ENCODE data around the gene FKBP5. TPM values are rescaled to one million over a fixed set of nuclear protein-coding genes. Genes with fewer than 3 reads are reported as not detected.

Gene FKBP5
- total RNA-seq, 1 experiment from 2014 or later, result 33.9 TPM

- no peak overlapping the region for H3K27ac Mint-ChIP-seq
- Histone ChIP-seq H3K23ac (ENCODE audit: insufficient read length, low read depth, low read length) (no peak overlapping the region), H2BK120ac (ENCODE audit: low read depth, low read length, poor library complexity, severe bottlenecking) (no peak overlapping the region), H2BK15ac (ENCODE audit: low read depth, low read length) (no peak overlapping the region), H2BK12ac (ENCODE audit: insufficient read length, low read depth, low read length) (no peak overlapping the region), H3K56ac (ENCODE audit: insufficient read length, low read depth, low read length) (no peak overlapping the region), H2BK20ac (ENCODE audit: low read depth, low read length, poor library complexity, severe bottlenecking) (no peak overlapping the region), H2BK5ac (ENCODE audit: insufficient read length, low read length) (no peak overlapping the region), H3K27me3 (ENCODE audit: insufficient read depth, low read length) (no peaks in the 10 kb centered on the region), H3K79me1 (ENCODE audit: insufficient read depth, low read depth, low read length, poor library complexity, severe bottlenecking) (no peaks in the 10 kb centered on the region), H4K5ac (ENCODE audit: insufficient read length, low read depth, low read length) (no peak overlapping the region), H3K27ac (ENCODE audit: insufficient read length, low read depth, low read length) (no peak overlapping the region), H3K18ac (ENCODE audit: insufficient read length, low read depth, low read length) (no peak overlapping the region), H4K91ac (ENCODE audit: insufficient read length, low read depth, low read length) (no peak overlapping the region), H3K4ac (ENCODE audit: low read depth, low read length) (no peak overlapping the region), H3K4me2 (ENCODE audit: insufficient read depth, insufficient read length, low read length) (peak overlapping the region; percentile 97), H3K23me2 (ENCODE audit: insufficient read length, low read depth, low read length, poor library complexity, severe bottlenecking) (peaks cover 6% of the 10 kb centered on the region), H2AFZ (ENCODE audit: low read length) (no peak overlapping the region), H3T11ph (ENCODE audit: low read length) (no peak overlapping the region), H4K8ac (replicated peaks; ENCODE audit: insufficient read length, low read depth, low read length) (no peak overlapping the region), H3K14ac (ENCODE audit: insufficient read depth, low read length) (no peak overlapping the region), H3K79me2 (ENCODE audit: insufficient read depth, low read length) (peaks cover 2% of the 10 kb centered on the region; the same call in 1 of the 2 replicates), H3K9me3 (ENCODE audit: control insufficient read depth, low read depth, low read length) (no peaks in the 10 kb centered on the region), H2AK5ac (ENCODE audit: insufficient read length, low read length) (no peak overlapping the region), H4K20me1 (ENCODE audit: control insufficient read depth, insufficient read depth, insufficient read length) (no peaks in the 10 kb centered on the region), H3K9ac (ENCODE audit: extremely low read depth, insufficient read length, low read length) (peak overlapping the region; percentile 66), H3K4me1 (ENCODE audit: insufficient read depth, low read length) (no peaks in the 10 kb centered on the region; the same call in 1 of the 2 replicates)
- H3K4me3 Mint-ChIP-seq, result peak overlapping the region; percentile 75 to 91
- whole genome bisulfite sequencing (ENCODE audit: extremely low coverage, insufficient read length, low lambda C conversion rate), result no CpG with 5 or more reads among the region's 4 CpGs
- TF ChIP-seq, protein P1, sequence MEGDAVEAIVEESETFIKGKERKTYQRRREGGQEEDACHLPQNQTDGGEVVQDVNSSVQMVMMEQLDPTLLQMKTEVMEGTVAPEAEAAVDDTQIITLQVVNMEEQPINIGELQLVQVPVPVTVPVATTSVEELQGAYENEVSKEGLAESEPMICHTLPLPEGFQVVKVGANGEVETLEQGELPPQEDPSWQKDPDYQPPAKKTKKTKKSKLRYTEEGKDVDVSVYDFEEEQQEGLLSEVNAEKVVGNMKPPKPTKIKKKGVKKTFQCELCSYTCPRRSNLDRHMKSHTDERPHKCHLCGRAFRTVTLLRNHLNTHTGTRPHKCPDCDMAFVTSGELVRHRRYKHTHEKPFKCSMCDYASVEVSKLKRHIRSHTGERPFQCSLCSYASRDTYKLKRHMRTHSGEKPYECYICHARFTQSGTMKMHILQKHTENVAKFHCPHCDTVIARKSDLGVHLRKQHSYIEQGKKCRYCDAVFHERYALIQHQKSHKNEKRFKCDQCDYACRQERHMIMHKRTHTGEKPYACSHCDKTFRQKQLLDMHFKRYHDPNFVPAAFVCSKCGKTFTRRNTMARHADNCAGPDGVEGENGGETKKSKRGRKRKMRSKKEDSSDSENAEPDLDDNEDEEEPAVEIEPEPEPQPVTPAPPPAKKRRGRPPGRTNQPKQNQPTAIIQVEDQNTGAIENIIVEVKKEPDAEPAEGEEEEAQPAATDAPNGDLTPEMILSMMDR (conservative IDR thresholded peaks at IDR 0.05), result no peak
- DNase-seq, result no peak
- peaks cover 0 to 1% (median 0%) of the 10 kb centered on the region in 3 experiments; a peak in 2 of 7 replicates for H3K36me3 Mint-ChIP-seq (ENCODE audit: insufficient read depth in 1 of 3, low read depth in 3 of 3)
- no peaks in the 10 kb centered on the region; a peak in 1 of 5 replicates for H3K9me3 Mint-ChIP-seq
- peaks cover 14% of the 10 kb centered on the region for H3K27me3 Mint-ChIP-seq (ENCODE audit: low read depth)
- H3K4me1 Mint-ChIP-seq, result peaks cover 12 to 19% of the 10 kb centered on the region in 2 experiments
Measured at GRCh38 chr6:35686873-35687555, 1.7 kb downstream of the FKBP5 start.
